GM21390 (cell line): ENCODE measurements around the gene RPL32.
"Not testable (repeated sequence)": the region's sequence is repeated elsewhere in the genome, so short reads cannot be mapped to it uniquely, and the experiment has no call there.

Experiments used
- ATAC-seq: cut with Tn5 transposase; IDR thresholded peaks from one replicate; pipeline ENCODE4 v1.9.1; 2021; ENCODE audit not compliant: unreplicated experiment

Gene RPL32

DNA sequence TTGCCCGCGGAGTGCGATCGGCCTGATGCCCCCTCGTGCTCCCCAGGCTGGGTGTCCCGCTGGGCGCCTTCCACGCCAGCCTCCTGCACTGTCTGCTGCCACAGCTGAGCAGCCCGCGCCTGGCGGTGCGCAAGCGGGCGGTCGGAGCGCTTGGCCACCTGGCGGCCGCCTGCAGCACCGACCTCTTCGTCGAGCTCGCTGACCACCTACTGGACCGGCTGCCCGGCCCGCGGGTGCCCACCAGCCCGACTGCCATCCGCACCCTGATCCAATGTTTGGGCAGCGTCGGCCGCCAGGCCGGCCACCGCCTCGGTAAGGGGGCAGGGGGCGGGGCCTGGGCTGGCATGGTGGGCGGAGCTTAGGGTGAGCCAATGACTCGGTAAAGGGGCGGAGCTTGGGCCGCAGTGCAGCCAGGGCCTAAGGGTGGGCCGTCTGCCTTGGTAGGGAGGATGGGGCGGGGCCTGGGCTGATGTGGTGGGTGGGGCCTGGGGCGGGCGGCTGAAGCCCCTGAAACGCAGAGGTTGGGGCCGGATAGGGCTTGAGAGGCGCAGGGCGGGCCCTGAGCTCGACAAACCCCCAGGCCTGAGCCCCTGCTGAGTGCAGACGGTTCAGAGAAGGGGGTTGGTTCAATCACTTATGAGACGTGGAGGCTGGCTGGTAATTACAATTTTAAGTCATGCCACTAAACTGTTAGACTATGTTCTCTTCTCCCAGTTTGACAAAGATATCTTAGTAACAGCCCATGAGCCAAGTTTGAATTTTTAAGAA, 31.2 kb downstream of the RPL32 start:
- ATAC-seq: peak; percentile 99

DNA sequence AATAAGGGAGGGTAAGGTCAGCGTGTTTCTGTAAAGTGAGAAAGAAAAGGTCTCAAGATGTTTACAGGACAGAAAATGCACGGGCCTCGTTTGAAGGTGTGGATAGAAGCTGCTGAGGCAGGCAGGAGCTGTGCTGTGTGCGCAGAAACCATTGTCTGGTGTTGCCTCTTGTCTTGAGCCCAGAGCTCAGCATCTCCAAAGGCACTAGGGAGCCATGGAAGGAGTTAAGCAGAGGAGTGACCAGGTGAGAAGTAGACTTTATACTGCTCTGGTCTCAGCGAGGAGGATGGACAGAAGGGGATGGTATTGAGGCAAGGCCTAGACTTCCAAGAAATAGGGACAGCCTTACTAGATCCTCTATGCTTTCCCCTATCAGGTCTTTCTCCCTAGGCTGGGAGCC, 31.9 kb downstream of the RPL32 start:
- ATAC-seq: no peak

- no peak for ATAC-seq
Observed at GRCh38 chr3:12809001-12809400, 32.4 kb downstream of the RPL32 start.

DNA sequence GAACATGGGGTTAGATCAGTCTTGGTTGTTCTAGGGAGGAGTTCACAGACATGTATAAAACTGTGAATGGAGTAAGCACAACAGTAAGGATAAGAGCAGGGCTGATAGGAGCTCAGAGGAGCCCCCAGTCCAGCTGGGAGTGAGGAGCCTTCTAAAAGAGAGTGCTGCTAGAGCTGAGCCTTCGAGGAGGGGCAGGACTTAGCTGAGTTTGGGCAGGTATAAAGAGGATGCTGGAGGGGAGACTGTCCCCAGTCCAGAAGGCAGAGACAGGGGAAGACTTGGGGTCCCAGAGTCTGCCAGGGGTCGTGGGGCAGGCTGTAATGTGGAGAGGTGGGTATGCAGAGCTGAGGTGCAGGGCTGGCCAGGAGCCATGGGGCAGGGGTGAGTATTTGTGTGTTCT, 32.8 kb downstream of the RPL32 start:
- ATAC-seq: no peak

DNA sequence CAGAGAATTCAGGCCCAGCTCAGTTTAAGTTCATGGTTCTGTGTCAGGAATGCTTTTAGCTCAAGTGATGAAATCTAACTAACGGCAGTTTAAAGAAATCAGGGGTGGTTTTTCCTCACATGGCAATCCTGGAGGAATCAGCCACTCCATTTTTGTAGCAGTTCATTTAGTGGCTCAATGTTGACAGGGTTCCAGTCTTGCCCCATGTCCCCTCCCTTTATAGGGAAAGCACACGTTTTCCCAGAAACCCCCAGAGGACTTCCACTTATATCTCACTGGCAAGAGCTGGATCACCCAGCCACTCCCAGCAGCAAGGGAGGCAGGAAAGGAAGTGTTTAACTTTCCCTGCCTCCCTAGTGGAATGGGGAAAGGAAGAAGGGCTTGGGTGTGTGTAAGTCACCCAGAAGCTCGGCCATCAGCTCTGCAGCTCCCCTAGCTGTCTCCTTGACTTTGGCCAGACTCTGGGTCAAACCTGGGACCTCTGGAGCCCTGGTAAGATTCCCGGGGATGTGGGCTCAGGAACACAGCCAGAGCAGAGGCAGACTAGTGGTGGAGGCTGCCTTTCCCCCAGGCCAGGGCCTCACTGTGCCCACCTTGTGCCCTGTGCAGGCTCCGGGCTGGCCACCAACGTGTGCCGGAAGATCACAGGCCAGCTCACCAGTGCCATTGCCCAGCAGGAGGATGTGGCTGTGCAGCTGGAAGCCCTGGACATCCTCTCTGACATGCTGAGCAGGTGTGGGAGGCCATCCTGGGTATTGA, 33.6 kb downstream of the RPL32 start:
- ATAC-seq: no peak

GRCh38 chr3:12807066-12807465, 34.3 kb downstream of the RPL32 start:
- ATAC-seq: no peak

DNA sequence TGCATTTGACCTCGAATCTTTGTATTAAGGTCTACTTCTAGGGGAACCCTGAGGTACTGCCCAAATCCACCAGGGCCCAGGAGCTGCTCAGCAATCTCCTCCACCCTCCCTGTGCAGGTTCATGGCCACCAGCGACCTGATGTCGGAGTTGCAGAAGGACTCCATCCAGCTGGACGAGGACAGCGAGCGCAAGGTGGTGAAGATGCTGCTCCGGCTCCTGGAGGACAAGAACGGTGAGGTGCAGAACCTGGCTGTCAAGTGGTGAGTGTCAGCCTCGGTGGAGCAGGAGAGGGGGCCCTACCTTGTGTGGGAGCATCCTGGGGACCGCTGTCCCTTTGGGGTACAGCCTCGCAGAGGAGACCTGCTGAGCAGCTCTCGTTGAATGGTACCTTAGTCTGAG, 38.0 kb downstream of the RPL32 start:
- ATAC-seq: no peak

- no peak for ATAC-seq
Observed at GRCh38 chr3:12799525-12800440, 41.6 kb downstream of the RPL32 start.

DNA sequence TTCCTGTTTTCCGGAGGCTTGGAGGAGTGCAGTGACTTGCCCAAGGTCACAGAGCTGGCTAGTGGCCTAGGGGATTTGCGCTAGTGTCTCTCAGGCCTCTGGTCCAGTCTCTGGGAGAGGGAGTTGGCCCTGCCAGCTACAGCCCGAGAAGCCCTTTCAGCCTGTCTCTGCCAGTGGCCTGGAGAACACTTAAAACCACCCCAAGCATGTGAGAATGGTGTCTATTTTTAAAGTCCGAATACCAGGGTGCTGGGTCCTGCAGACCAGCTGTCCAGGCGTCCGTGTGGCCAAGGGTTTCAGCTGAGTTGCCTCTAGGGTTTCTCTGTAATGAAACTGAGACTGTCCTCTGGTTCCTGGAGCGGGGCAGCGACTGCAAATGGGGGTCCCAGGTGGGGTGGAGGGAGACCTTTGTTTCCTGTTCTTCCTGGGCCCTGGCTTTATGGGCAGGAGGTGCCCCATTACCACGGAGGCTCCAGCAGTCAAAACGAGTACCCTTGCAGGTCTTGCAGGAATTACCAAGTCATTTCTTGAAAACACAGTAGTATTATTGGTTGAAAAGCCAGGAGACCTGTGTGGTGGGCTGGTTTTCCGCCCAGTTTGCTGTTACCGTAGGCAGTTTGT, 42.7 kb downstream of the RPL32 start:
- no peak for ATAC-seq

DNA sequence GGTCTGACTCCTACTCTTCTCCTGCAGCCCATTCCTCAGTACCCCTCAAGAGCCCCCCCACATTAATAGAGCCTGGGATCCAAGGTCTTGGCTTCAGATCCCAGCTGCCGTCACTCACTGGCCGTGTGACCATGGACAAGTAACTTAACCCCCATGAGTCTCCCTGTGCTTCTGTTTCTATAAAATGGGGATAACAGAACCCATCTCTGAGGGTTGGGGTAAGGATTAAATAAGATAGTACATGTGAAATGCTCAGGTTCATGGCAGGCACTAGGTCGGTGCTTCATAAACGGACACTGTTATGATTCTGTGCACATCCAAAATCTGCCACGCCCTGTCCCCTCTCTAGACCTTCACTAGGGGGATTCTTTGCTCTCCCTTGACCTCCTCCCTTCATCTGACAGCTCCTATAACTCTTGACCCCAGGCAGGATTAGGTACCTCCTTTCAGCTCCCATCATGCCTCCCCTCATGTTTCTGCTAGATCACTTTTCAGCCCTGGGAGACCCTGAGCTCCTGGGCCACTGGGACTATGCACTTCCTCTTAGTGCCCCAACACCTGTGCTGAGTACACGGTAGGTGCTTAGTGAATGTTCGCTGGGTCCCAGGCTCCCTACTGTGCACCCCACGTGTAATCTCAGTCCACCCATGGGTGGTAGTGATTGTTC, 43.3 kb downstream of the RPL32 start:
- ATAC-seq: no peak

- no peak for ATAC-seq
Observed at GRCh38 chr3:12797124-12797891, 44.1 kb downstream of the RPL32 start.

DNA sequence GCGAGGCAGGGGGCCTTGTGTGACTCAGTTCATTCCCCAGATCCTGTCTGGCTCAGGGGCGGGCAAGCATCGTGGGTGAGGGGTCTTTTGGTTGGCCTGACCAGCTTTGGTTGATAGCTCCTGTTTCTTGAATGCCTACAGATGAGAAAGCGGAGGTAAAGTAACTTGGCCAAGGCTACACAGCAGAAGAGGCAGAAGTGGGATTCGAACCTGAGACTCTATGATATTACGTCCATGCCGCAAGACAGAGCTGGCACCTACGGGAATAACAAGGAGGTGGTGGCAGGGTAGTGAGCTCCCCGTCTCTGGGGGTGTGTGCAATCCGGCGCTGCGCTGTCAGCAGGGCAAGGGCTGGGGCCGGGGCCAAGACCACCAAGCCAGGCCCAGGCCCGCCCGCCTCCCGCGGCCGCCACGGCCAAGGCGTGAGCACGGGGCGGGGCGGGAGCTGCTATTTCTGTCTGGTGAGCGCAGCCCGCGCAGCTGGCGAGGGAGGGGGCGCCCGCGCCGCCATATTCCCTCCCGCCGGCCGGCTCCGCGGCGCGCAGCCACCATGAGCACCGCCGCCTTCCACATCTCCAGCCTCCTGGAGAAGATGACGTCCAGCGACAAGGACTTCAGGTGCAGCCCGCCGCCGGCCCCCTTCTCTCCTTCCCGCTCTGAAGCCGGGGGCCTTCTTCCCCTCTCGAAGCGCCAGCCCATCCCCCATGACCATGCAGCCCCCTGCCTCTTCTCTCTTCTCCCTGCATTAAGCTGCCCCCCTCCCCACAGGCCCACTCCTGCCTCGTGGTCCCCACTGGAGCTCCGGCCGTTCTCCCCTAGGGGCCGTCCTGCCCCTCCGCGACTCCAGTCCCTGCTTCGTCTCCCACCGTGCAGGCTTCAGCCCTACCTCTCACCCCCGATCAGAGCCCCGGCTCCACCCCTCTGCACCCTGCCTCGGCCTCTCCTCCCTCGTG, 44.9 kb downstream of the RPL32 start, which contains the start of gene CAND2:
Gene CAND2 (plus strand): TSS at position 510 of the 953 bp plus-strand sequence. CDS start 41 bp downstream, at position 551.
- no peak for ATAC-seq

GRCh38 chr3:12793701-12794100, 47.7 kb downstream of the RPL32 start:
- no peak for ATAC-seq

- no peak for ATAC-seq
Observed at GRCh38 chr3:12791430-12791829, 49.9 kb downstream of the RPL32 start.

GRCh38 chr3:12787967-12788690, 53.2 kb downstream of the RPL32 start:
- not testable (repeated sequence) for ATAC-seq

DNA sequence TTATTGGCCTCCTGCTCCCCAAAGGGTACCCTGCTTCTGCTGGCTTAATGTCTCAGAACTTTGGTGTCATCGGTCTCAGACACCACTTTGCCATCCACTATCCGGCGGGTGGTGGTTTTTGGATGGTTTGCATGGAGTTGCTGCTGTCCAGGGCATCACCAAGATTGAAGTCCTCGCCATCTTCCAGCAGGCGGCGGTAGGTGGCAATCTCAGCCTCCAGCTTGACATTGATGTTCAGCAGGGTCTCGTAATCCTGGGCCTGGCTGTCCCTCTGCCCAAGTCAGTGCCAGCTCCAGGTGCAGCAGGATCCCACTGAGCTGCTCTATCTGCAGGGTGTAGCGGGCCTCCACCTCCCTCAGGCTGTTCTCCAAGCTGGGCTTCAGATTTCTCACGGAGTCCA, 54.0 kb downstream of the RPL32 start:
- not testable (repeated sequence) for ATAC-seq

DNA sequence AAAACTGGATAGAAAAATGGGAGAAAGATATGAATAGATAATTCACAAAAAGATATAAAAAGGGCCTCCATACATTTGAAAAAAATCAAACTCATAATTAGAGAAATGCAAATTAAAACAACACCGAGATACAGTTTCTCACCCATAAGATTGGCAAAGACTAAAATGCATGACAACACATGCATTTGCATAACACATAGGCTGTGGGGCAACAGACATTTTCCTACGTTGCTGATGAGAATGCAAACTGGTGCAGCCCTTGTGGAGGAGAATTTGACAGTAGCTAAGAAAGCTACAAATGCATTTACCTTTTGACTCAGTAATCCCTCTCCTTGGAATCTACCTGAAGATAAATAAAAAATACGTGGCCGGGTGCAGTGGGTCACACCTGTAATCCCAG, 56.3 kb downstream of the RPL32 start:
- no peak for ATAC-seq
